OCI-LY7 (cell line): Measurements from ENCODE around the gene ICAM5.

Source experiments
- EZH2phosphoT487 ChIP-seq: fragments of 200-600 bp; sonication (generic); IDR thresholded peaks from 2 replicates; pipeline ENCODE4 v1.6.1; 2018; ENCODE audit warnings: low read depth, borderline replicate concordance, mild to moderate bottlenecking, mixed run types, antibody characterized with exemption, low read length, moderate library complexity, mixed read lengths
- TF ChIP-seq, protein P1 (sequence below): fragments of 200-600 bp; sonication (generic); conservative IDR thresholded peaks from 2 replicates; pipeline ENCODE4 v1.5.1; 2014; ENCODE audit warnings: mild to moderate bottlenecking, antibody characterized with exemption, low read length, moderate library complexity, mixed read lengths

DNA sequence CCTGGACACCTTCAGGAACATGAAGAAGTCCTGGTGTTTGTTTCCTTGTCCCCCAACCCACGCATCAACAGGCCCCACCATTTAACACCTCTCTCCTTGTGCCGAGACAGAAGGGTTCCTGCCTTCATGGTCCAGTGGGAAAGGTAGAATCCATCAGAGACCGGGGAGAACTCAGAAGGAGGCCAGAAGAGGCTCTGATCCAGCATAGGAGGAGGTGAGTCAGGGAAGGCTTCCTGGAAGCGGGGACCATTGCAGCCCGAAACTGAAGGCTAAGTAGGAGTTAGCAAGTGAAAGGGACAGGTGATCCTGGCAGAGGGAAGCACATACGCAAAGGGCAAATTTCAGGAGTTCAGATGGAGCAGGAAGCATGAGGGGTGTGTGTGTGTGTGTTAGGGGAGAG lies 49.2 kb downstream of the ICAM5 start:
- TF ChIP-seq, protein P1, sequence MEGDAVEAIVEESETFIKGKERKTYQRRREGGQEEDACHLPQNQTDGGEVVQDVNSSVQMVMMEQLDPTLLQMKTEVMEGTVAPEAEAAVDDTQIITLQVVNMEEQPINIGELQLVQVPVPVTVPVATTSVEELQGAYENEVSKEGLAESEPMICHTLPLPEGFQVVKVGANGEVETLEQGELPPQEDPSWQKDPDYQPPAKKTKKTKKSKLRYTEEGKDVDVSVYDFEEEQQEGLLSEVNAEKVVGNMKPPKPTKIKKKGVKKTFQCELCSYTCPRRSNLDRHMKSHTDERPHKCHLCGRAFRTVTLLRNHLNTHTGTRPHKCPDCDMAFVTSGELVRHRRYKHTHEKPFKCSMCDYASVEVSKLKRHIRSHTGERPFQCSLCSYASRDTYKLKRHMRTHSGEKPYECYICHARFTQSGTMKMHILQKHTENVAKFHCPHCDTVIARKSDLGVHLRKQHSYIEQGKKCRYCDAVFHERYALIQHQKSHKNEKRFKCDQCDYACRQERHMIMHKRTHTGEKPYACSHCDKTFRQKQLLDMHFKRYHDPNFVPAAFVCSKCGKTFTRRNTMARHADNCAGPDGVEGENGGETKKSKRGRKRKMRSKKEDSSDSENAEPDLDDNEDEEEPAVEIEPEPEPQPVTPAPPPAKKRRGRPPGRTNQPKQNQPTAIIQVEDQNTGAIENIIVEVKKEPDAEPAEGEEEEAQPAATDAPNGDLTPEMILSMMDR = no peak
- no peak for TF ChIP-seq EZH2phosphoT487
